Natural killer cell (primary cell): ENCODE measurements around the gene CPA5. TPM values are rescaled to one million over a fixed set of nuclear protein-coding genes. Genes with fewer than 3 reads are reported as not detected.
A peak's percentile ranks its signal among the peaks of the same experiment; 100 is the strongest.

ENCODE experiments used
- ATAC-seq, 3 donors: fragments of 150-1000 bp in 2 of 3; fragments of 200-7000 bp in 1 of 3; cut with Tn5 transposase; 1 replicate in 1 of 3; 2 replicates in 2 of 3; pipeline ENCODE4 v1.10.0; 2021; ENCODE audit warnings: mild to moderate bottlenecking in 2 of 3, moderate library complexity in 2 of 3
- DNase-seq, 2 donors: peaks; one replicate each; pipeline versions ENCODE4 v3.0.0 to v3.0.0-alpha.2; 2013 to 2021; ENCODE audit warnings: mixed read lengths in 1 of 2
- H3K27ac ChIP-seq: one replicate; pipeline ENCODE4 v1.5.1; 2013; ENCODE audit warnings: mild to moderate bottlenecking, low read length
- H3K27me3 ChIP-seq: one replicate; pipeline ENCODE4 v1.6.1; 2013; ENCODE audit warnings: low read length; ENCODE audit not compliant: control insufficient read depth, insufficient read depth
- H3K36me3 ChIP-seq: one replicate; pipeline ENCODE4 v1.6.1; 2013; ENCODE audit warnings: low read length; ENCODE audit not compliant: control insufficient read depth, insufficient read depth
- H3K4me1 ChIP-seq: one replicate; pipeline ENCODE4 v1.6.1; 2013; ENCODE audit warnings: low read length; ENCODE audit not compliant: control insufficient read depth, insufficient read depth
- H3K4me3 ChIP-seq: one replicate; pipeline ENCODE4 v1.5.1; 2013; ENCODE audit warnings: low read length
- H3K9me3 ChIP-seq: one replicate; pipeline ENCODE4 v1.6.1; 2013; ENCODE audit warnings: low read length; ENCODE audit not compliant: control insufficient read depth, insufficient read depth
- H3K27ac Mint-ChIP-seq, 2 donors: one replicate each; pipeline ENCODE4 v1.8.0; 2022; ENCODE audit warnings: mild to moderate bottlenecking in 2 of 2, mixed read lengths in 2 of 2, moderate library complexity in 1 of 2
- H3K27me3 Mint-ChIP-seq, 2 donors: one replicate each; pipeline ENCODE4 v1.8.0; 2022; ENCODE audit warnings: low read depth in 2 of 2, mixed read lengths in 2 of 2
- H3K36me3 Mint-ChIP-seq: one replicate; pipeline ENCODE4 v1.8.0; 2022; ENCODE audit warnings: mixed read lengths
- H3K4me1 Mint-ChIP-seq, 2 donors: one replicate each; pipeline ENCODE4 v1.8.0; 2022; ENCODE audit warnings: mixed read lengths in 2 of 2
- H3K4me3 Mint-ChIP-seq: one replicate; pipeline ENCODE4 v1.8.0; 2022; ENCODE audit warnings: mild to moderate bottlenecking, moderate library complexity, mixed read lengths
- H3K9me3 Mint-ChIP-seq, 2 donors: one replicate each; pipeline ENCODE4 v1.8.0; 2022; ENCODE audit warnings: mixed read lengths in 2 of 2
- WGBS: methylation state at CpG from one replicate; pipeline ENCODE4 v1.1.7; 2013; ENCODE audit warnings: missing lambda C conversion rate; ENCODE audit not compliant: insufficient coverage; 5-methylcytosine and 5-hydroxymethylcytosine counted together
- intact Hi-C: fragments of 100-400 bp; cut with micrococcal nuclease; formaldehyde crosslinking; loops from one replicate; pipeline ENCODE4 v1.14.2; 2022
- total RNA-seq, 4 donors: library from RNA; stranded (reverse); fragments of 120-200 nt in 1 of 4; gene quantifications; one replicate each; pipeline versions ENCODE4 v1.2.3 to v1.2.4, GENCODE V29; 2013 to 2022
- TF ChIP-seq, protein P1 (sequence below): fragments of 200-600 bp; IDR thresholded peaks from one replicate; pipeline ENCODE4 v1.8.0; 2022; ENCODE audit warnings: antibody characterized with exemption

CPA5 gene
- total RNA-seq, 3 donors from 2014 or later (not counting 1 experiment from before 2014, with no cell fraction given): not detected

DNA sequence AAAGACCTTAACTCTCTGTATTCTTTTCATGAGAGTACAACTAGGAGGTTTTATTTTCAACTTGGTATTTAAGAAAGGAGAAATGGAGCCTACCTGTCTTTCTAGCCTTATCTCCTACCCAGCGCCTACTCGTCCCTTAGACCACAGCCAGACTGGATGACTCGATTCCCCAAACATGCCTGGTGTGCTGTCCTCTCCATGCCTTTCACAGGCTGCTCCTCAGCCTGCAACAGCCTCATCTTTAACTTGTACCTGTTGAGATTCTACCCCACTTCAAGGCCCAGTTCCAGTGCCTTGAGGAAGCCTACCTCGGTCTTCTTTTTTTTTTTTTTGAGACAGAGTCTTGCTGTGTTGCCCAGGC, 65.1 kb downstream of the CPA5 start:
- no peak for ATAC-seq
- Histone ChIP-seq H3K36me3 (peaks cover 2% of the 10 kb centered on the region), H3K27ac (no peak overlapping the region), H3K4me3 (no peak overlapping the region), H3K9me3 (no peaks in the 10 kb centered on the region), H3K27me3 (no peaks in the 10 kb centered on the region), H3K4me1 (peaks cover 2% of the 10 kb centered on the region)
- WGBS: 96% methylated on average over 4 of the region's 4 CpGs
- intact Hi-C loops: loop anchor here (5.0 kb wide), 1 partner anchor 52 kb away; no protein-coding TSS in a partner anchor
- DNase-seq: no peak
- no peaks in the 10 kb centered on the region for H3K9me3 Mint-ChIP-seq
- H3K36me3 Mint-ChIP-seq: no peaks in the 10 kb centered on the region
- no peak overlapping the region for H3K4me3 Mint-ChIP-seq
- no peak overlapping the region for H3K27ac Mint-ChIP-seq
- H3K4me1 Mint-ChIP-seq: peaks cover 2% of the 10 kb centered on the region in 2 donors
- TF ChIP-seq, protein P1, sequence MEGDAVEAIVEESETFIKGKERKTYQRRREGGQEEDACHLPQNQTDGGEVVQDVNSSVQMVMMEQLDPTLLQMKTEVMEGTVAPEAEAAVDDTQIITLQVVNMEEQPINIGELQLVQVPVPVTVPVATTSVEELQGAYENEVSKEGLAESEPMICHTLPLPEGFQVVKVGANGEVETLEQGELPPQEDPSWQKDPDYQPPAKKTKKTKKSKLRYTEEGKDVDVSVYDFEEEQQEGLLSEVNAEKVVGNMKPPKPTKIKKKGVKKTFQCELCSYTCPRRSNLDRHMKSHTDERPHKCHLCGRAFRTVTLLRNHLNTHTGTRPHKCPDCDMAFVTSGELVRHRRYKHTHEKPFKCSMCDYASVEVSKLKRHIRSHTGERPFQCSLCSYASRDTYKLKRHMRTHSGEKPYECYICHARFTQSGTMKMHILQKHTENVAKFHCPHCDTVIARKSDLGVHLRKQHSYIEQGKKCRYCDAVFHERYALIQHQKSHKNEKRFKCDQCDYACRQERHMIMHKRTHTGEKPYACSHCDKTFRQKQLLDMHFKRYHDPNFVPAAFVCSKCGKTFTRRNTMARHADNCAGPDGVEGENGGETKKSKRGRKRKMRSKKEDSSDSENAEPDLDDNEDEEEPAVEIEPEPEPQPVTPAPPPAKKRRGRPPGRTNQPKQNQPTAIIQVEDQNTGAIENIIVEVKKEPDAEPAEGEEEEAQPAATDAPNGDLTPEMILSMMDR: no peak
- H3K27me3 Mint-ChIP-seq: no peaks in the 10 kb centered on the region

DNA sequence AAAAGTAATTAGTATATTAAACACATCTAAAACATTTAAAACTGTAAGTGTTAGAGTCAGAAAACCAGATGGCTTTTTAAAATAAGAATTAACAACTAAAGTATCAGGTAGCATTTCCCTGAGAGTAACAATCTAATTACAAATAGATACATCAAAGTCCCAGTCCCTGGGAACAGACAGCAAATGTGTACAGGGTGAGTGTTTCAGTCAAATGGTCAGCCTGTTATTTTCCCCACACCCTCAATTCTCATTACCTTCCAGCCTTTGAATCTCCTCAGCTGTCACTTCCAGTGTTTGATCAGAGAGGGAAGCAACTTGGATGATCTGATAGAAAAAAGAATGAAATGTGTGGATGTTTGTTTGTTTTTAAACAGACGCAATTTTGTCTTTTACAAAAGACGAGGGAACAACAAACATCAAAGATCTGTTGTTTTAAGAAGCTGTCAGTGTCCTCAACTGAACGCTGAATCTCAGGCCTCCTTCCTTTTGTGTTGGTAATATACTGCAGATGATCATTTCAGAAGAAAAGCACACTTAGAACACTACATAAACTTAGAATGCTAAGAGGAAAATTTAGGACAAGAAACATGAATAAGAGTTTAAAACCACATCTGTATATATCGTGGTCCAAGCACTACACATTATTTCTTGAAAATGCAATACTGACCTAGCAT, 66.4 kb downstream of the CPA5 start:
- Mint-ChIP-seq H3K27ac (no peak overlapping the region), H3K36me3 (no peaks in the 10 kb centered on the region), H3K27me3 (no peaks in the 10 kb centered on the region), H3K4me3 (no peak overlapping the region), H3K9me3 (no peaks in the 10 kb centered on the region), H3K4me1 (peaks cover 12 to 13% of the 10 kb centered on the region in 2 donors)
- 88% methylated on average over 2 of the region's 4 CpGs for WGBS
- no peak for ATAC-seq
- no peaks in the 10 kb centered on the region for H3K9me3 ChIP-seq
- no peaks in the 10 kb centered on the region for H3K27me3 ChIP-seq
- TF ChIP-seq, protein P1: no peak
- peaks cover 4% of the 10 kb centered on the region for H3K4me1 ChIP-seq
- peaks cover 2% of the 10 kb centered on the region for H3K36me3 ChIP-seq
- H3K4me3 ChIP-seq: no peak overlapping the region
- H3K27ac ChIP-seq: no peak overlapping the region
- intact Hi-C loops: no loop called here
- DNase-seq: no peak

DNA sequence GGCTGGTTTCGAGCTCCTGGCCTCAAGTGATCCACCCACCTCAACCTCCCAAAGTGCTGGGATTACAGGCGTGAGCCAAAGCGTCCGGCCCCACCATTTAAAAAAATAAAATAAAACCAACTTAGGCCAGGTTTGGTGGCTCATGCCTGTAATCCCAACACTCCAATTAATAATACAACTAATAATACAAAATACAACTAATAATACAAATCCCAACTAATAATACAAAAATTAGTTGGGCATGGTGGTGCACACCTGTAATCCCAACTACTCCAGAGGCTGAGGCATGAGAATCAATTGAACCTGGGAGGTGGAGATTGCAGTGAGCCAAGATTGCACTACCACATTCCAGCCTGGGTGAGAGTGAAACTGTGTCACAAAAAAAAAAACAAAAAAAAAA, 68.6 kb downstream of the CPA5 start:
- Histone ChIP-seq H3K4me1 (peaks cover 4% of the 10 kb centered on the region), H3K4me3 (no peak overlapping the region), H3K27ac (no peak overlapping the region), H3K36me3 (peaks cover 2% of the 10 kb centered on the region), H3K9me3 (no peaks in the 10 kb centered on the region), H3K27me3 (no peaks in the 10 kb centered on the region)
- ATAC-seq (no peak), DNase-seq (no peak)
- no peaks in the 10 kb centered on the region for H3K9me3 Mint-ChIP-seq
- WGBS: 88% methylated on average over 4 of the region's 4 CpGs
- H3K27me3 Mint-ChIP-seq: no peaks in the 10 kb centered on the region
- H3K36me3 Mint-ChIP-seq: no peaks in the 10 kb centered on the region
- H3K4me3 Mint-ChIP-seq: no peak overlapping the region
- H3K27ac Mint-ChIP-seq: no peak overlapping the region
- intact Hi-C loops: no loop called here
- H3K4me1 Mint-ChIP-seq: peaks cover 34 to 35% of the 10 kb centered on the region in 2 donors
- TF ChIP-seq, protein P1: no peak

DNA sequence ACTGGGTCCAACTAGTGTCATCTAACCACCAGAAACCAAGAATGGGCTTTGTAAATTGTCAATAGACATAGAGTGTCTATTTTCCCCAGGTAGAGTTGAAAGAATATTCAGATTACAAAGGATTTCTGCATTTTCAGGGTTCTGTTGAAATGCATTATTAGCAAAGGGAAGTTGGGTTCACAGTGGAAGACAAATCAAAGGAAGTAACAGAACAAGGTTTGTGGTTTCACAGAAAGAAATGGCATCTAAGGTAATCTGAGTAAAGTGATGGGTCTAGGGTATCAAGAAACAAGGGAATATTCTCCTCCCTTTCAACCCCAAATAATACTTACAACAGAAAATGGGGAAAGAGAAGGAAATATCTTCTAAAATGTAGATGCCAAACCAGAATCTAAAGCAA, 70.4 kb downstream of the CPA5 start:
- Histone ChIP-seq H3K9me3 (no peaks in the 10 kb centered on the region), H3K4me1 (peaks cover 4% of the 10 kb centered on the region), H3K27me3 (no peaks in the 10 kb centered on the region), H3K27ac (no peak overlapping the region), H3K4me3 (no peak overlapping the region), H3K36me3 (peaks cover 2% of the 10 kb centered on the region)
- peaks cover 43% of the 10 kb centered on the region in 2 donors for H3K4me1 Mint-ChIP-seq
- peak overlapping the region; percentile 8 for H3K4me3 Mint-ChIP-seq
- TF ChIP-seq, protein P1: no peak
- intact Hi-C loops: no loop called here
- peak overlapping the region in 1 of 2 donors; percentile 4 for H3K27ac Mint-ChIP-seq
- peak in 1 of 2 donors; percentile 37 for DNase-seq
- peak in 2 of 3 donors; percentile 46 to 69 for ATAC-seq
- no peaks in the 10 kb centered on the region for H3K36me3 Mint-ChIP-seq
- H3K27me3 Mint-ChIP-seq: no peaks in the 10 kb centered on the region
- no peaks in the 10 kb centered on the region for H3K9me3 Mint-ChIP-seq
